GM12878 (cell line): ENCODE data around the gene BICD1. TPM values are rescaled to one million over a fixed set of nuclear protein-coding genes. Genes with fewer than 3 reads are reported as not detected.

Experiments
- ATAC-seq: fragments of 200-7000 bp; cut with Tn5 transposase; 3 replicates; pipeline ENCODE4 v1.9.1; 2020; ENCODE audit warnings: mild to moderate bottlenecking, moderate library complexity
- BruUV-seq: library from RNA; stranded (reverse); fragments of 400-500 nt; replicated peaks from 2 replicates; lab custom pipeline; 2021; lab: Mats Ljungman, UMichigan
- CTCF ChIA-PET: fragments of 300-600 bp; sonication (Branson Sonifier 250); formaldehyde crosslinking; extraction: SDS; loops from one replicate; lab custom pipeline; 2021; ENCODE audit warnings: inconsistent platforms; lab: Yijun Ruan, JAX
- POLR2A ChIA-PET: fragments of 350-600 bp; formaldehyde crosslinking; extraction: SDS; loops from one replicate; lab custom pipeline; 2021; ENCODE audit warnings: inconsistent platforms; lab: Charles Lee
- RAD21 ChIA-PET: fragments of 300-600 bp; sonication (Branson Sonifier 250); formaldehyde crosslinking; loops from one replicate; lab custom pipeline; 2023; ENCODE audit warnings: antibody characterized with exemption; ENCODE audit not compliant: unreplicated experiment; lab: Charles Lee
- SMC1A ChIA-PET: fragments of 300-600 bp; sonication (Branson Sonifier 250); formaldehyde crosslinking; loops from one replicate; lab custom pipeline; 2023; ENCODE audit not compliant: unreplicated experiment, uncharacterized antibody; lab: Charles Lee
- DNase-seq: peaks from one replicate; pipeline ENCODE4 v3.0.0-alpha.2; 2011; ENCODE audit warnings: low read depth, low spot score
- FAIRE-seq: peaks from 3 replicates; lab custom pipeline; 2011; peaks lifted over from hg19 to GRCh38; lab: Jason Lieb, UNC
- H2AFZ ChIP-seq: 2 replicates; pipeline ENCODE4 v1.6.0; 2011; ENCODE audit warnings: low read depth, low read length, control low read depth; ENCODE audit not compliant: control insufficient read depth
- H3K27ac ChIP-seq: 2 replicates; pipeline ENCODE4 v1.5.1; 2011; ENCODE audit warnings: control low read depth; ENCODE audit not compliant: control insufficient read depth, insufficient read depth
- H3K27me3 ChIP-seq, 2 experiments: replicated peaks in 1 of 2; 2 replicates each; pipeline versions ENCODE4 v1.6.0 to v1.6.1; 2011; ENCODE audit warnings: low read length in 1 of 2; ENCODE audit not compliant: control insufficient read depth in 2 of 2, insufficient read depth in 2 of 2
- H3K36me3 ChIP-seq, 2 experiments: 2 replicates each; pipeline ENCODE4 v1.5.1; 2011; ENCODE audit warnings: low read length in 1 of 2; ENCODE audit not compliant: control insufficient read depth in 2 of 2, insufficient read depth in 2 of 2
- H3K4me1 ChIP-seq: 2 replicates; pipeline ENCODE4 v1.6.1; 2011; ENCODE audit warnings: mild to moderate bottlenecking, low read length, moderate library complexity, mixed read lengths; ENCODE audit not compliant: control insufficient read depth, insufficient read depth
- H3K4me2 ChIP-seq: 2 replicates; pipeline ENCODE4 v1.6.0; 2011; ENCODE audit warnings: control low read depth; ENCODE audit not compliant: control insufficient read depth, insufficient read depth
- H3K4me3 ChIP-seq: fragments of 200-600 bp; sonication (generic); 2 replicates; pipeline ENCODE4 v1.5.1; 2016
- H3K79me2 ChIP-seq: 2 replicates; pipeline ENCODE4 v1.6.0; 2011; ENCODE audit warnings: low read length; ENCODE audit not compliant: control insufficient read depth, insufficient read depth
- H3K9ac ChIP-seq: 2 replicates; pipeline ENCODE4 v1.8.0; 2011; ENCODE audit warnings: low read length, control low read depth, mixed read lengths; ENCODE audit not compliant: control insufficient read depth, insufficient read depth
- H3K9me3 ChIP-seq: replicated peaks from 3 replicates; pipeline ENCODE4 v1.5.1; 2011; ENCODE audit warnings: mild to moderate bottlenecking, low read length; ENCODE audit not compliant: control insufficient read depth, insufficient read depth
- H4K20me1 ChIP-seq: 2 replicates; pipeline ENCODE4 v1.6.0; 2011; ENCODE audit not compliant: control insufficient read depth, insufficient read depth
- ASH2L ChIP-seq: fragments of 300-600, 200-600 bp; sonication (generic); IDR thresholded peaks from 2 replicates; pipeline ENCODE4 v1.6.1; 2017; ENCODE audit warnings: low read depth, mild to moderate bottlenecking, borderline replicate concordance
- EGR1 ChIP-seq, 2 experiments: IDR thresholded peaks; 1 replicate in 1 of 2; 2 replicates in 1 of 2; pipeline ENCODE4 v1.6.1; 2011 to 2012; ENCODE audit warnings: low read depth in 2 of 2, low read length in 2 of 2, borderline replicate concordance in 1 of 2, mild to moderate bottlenecking in 1 of 2, moderate library complexity in 1 of 2
- MXI1 ChIP-seq: fragments of 150-350 bp; IDR thresholded peaks from 2 replicates; pipeline ENCODE4 v1.6.1; 2011; ENCODE audit warnings: low read depth, mild to moderate bottlenecking, inconsistent platforms, low read length, improper control_type of control experiment
- NFXL1 ChIP-seq: fragments of 450-650 bp; IDR thresholded peaks from 2 replicates; pipeline ENCODE4 v1.6.1; 2017; ENCODE audit warnings: antibody characterized with exemption, mild to moderate bottlenecking, borderline replicate concordance
- NR2C2 ChIP-seq: IDR thresholded peaks from 2 replicates; pipeline ENCODE4 v1.6.1; 2011; ENCODE audit warnings: borderline replicate concordance, low read depth; ENCODE audit not compliant: control insufficient read depth, insufficient read length
- RAD21 ChIP-seq: IDR thresholded peaks from 2 replicates; pipeline ENCODE4 v1.6.1; 2011; ENCODE audit warnings: mild to moderate bottlenecking, low read depth, low read length, moderate library complexity; ENCODE audit not compliant: insufficient read depth
- RUNX3 ChIP-seq: IDR thresholded peaks from 2 replicates; pipeline ENCODE4 v1.6.1; 2012; ENCODE audit warnings: low read length, inconsistent platforms
- SUPT20H ChIP-seq: IDR thresholded peaks from 2 replicates; pipeline ENCODE4 v1.6.1; 2011; ENCODE audit warnings: low read depth, mild to moderate bottlenecking, low read length, moderate library complexity, borderline replicate concordance; ENCODE audit not compliant: control insufficient read depth
- TBL1XR1 ChIP-seq: IDR thresholded peaks from 2 replicates; pipeline ENCODE4 v1.6.1; 2012; ENCODE audit warnings: low read depth, low read length, improper control_type of control experiment
- WGBS: methylation state at CpG from one replicate; pipeline ENCODE4 v1.1.6; 2016; ENCODE audit warnings: low lambda C conversion rate; ENCODE audit not compliant: insufficient replicate concordance, insufficient coverage; ENCODE audit errors: missing lambda C conversion rate; 5-methylcytosine and 5-hydroxymethylcytosine counted together
- in situ Hi-C: fragments of 300-500 bp; cut with MboI; formaldehyde crosslinking; loops from 9 replicates; pipeline ENCODE4 v1.14.3; 2018; ENCODE audit warnings: mixed read lengths
- intact Hi-C: fragments of 100-400 bp; cut with micrococcal nuclease; formaldehyde crosslinking; loops from one replicate; pipeline ENCODE4 v1.14.2; 2022; ENCODE audit not compliant: unreplicated experiment
- polyA plus RNA-seq, 11 experiments: library from polyadenylated mRNA; depleted of rRNA in 4 of 11; unstranded in 6 of 11; stranded (reverse) in 5 of 11; fragments of >200 nt; fragmentation: Nextera tagmentation in 4 of 11; fragmentation: Illumina TruSeq in 1 of 11; extraction: Ambion mirVana in 4 of 11; extraction: Trizol in 1 of 11; gene quantifications; 1 replicate in 1 of 11; 2 replicates in 10 of 11; pipeline versions ENCODE4 v1.2.1 to v1.2.3, GENCODE V29; 2011 to 2016; ENCODE audit warnings: inconsistent platforms in 2 of 11, missing spikeins in 2 of 11, low read depth in 1 of 11
- total RNA-seq, 4 experiments: library from RNA; depleted of rRNA in 3 of 4; stranded (reverse); fragments of >200 nt in 3 of 4; fragmentation: Illumina TruSeq in 1 of 4; extraction: Trizol in 1 of 4; gene quantifications; 2 replicates each; pipeline versions ENCODE4 v1.2.1 to v1.2.3, GENCODE V29; 2013 to 2021
- TF ChIP-seq, protein P1 (sequence below), 3 experiments: IDR thresholded peaks in 2 of 3; conservative IDR thresholded peaks in 1 of 3; 2 replicates each; pipeline ENCODE4 v1.5.1; 2011; ENCODE audit warnings: low read depth in 3 of 3, low read length in 3 of 3, mild to moderate bottlenecking in 3 of 3, control low read depth in 2 of 3, moderate library complexity in 2 of 3, inconsistent platforms in 1 of 3, mixed read lengths in 1 of 3; ENCODE audit not compliant: control insufficient read depth in 2 of 3, insufficient read depth in 1 of 3; ENCODE audit errors: extremely low read depth in 1 of 3
- TF ChIP-seq, protein P2 (sequence below): fragments of 450-650 bp; formaldehyde crosslinking; IDR thresholded peaks from 2 replicates; pipeline ENCODE4 v1.4.0; 2020; ENCODE audit warnings: mild to moderate bottlenecking, moderate library complexity

BICD1 gene
- total and polyA plus RNA-seq, 10 of the 15 experiments (the other 5 are each of a cell fraction or from before 2014, with no cell fraction given): 4.7 to 32.5 (median 14.4) TPM

DNA sequence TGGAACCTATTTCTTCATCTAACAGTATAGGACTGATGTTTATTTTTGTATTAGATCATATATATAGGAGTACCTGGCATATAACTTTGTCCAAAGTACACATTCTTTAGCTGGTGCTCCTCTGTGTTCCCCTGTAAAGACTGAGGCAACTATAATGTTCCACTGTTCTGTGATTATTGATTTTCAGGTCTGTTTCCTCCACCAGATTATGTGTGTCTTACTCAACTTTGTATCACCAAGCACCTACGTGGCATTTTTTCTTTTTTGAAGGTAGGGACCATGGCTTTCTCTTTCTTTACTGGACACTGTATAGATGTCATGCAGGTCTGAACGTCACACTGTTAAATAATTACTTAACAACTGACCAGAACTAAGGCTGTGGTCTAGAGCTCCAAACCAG lies 29.3 kb downstream of the BICD1 start:
- Histone ChIP-seq H3K79me2 (peaks cover 6% of the 10 kb centered on the region), H2AFZ (no peak overlapping the region), H3K4me2 (no peak overlapping the region), H3K9ac (no peak overlapping the region), H3K36me3 (no peaks in the 10 kb centered on the region), H3K4me1 (peaks cover 21% of the 10 kb centered on the region), H4K20me1 (no peaks in the 10 kb centered on the region), H3K4me3 (no peak overlapping the region), H3K27me3 (no peaks in the 10 kb centered on the region), H3K27ac (no peak overlapping the region), H3K9me3 (no peaks in the 10 kb centered on the region)
- BruUV-seq: no TSS peak
- FAIRE-seq: no peak
- intact Hi-C loops (loop anchor here (5.0 to 10.0 kb wide), 4 partner anchors 74 to 171 kb away; no protein-coding TSS in a partner anchor), in situ Hi-C loops (no loop called here)
- ChIA-PET POLR2A (no interaction called here), CTCF (no interaction called here), SMC1A (no interaction called here), RAD21 (no interaction called here)
- no peak for TF ChIP-seq EGR1 (IDR thresholded peaks at IDR 0.05; ENCODE audit: borderline replicate concordance in 1 of 2, low read depth in 2 of 2, low read length in 2 of 2)
- no peak for TF ChIP-seq ASH2L
- TF ChIP-seq, protein P1, sequence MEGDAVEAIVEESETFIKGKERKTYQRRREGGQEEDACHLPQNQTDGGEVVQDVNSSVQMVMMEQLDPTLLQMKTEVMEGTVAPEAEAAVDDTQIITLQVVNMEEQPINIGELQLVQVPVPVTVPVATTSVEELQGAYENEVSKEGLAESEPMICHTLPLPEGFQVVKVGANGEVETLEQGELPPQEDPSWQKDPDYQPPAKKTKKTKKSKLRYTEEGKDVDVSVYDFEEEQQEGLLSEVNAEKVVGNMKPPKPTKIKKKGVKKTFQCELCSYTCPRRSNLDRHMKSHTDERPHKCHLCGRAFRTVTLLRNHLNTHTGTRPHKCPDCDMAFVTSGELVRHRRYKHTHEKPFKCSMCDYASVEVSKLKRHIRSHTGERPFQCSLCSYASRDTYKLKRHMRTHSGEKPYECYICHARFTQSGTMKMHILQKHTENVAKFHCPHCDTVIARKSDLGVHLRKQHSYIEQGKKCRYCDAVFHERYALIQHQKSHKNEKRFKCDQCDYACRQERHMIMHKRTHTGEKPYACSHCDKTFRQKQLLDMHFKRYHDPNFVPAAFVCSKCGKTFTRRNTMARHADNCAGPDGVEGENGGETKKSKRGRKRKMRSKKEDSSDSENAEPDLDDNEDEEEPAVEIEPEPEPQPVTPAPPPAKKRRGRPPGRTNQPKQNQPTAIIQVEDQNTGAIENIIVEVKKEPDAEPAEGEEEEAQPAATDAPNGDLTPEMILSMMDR (IDR thresholded peaks at IDR 0.05 in 2 of 3, conservative IDR thresholded peaks at IDR 0.05 in 1 of 3; ENCODE audit: control insufficient read depth in 2 of 3, extremely low read depth in 1 of 3, insufficient read depth in 1 of 3, low read depth in 3 of 3, low read length in 3 of 3): no peak
- no peak for TF ChIP-seq NR2C2
- TF ChIP-seq MXI1: no peak
- ATAC-seq: no peak
- DNase-seq: no peak
- WGBS: 97% methylated on average over 2 of the region's 2 CpGs

DNA sequence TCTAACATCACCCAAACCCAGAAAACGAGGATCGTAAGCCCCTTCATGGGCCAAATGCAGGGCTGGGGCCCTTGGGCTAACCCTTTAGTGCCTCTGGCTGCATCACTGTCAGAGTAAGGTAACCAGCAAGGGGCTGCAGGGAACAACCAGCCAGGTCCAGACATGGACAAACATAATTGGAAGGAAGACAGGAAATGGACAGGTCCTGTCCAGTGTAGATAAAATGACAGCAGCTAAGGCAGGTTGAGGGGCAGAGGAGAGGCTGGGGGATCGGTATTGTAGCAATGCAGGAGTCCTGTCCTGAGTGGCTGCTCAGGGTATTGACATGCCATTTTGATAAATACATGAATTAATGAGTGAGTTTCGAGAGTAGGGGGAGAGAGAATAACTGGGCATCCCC lies 29.8 kb downstream of the BICD1 start:
- BruUV-seq: no TSS peak
- ATAC-seq (no peak), FAIRE-seq (no peak), DNase-seq (no peak)
- CTCF ChIA-PET: no interaction called here
- in situ Hi-C loops: no loop called here
- no peak overlapping the region for H3K9ac ChIP-seq
- SMC1A ChIA-PET: no interaction called here
- 69% methylated on average over 4 of the region's 4 CpGs for WGBS
- H3K36me3 ChIP-seq: no peaks in the 10 kb centered on the region
- POLR2A ChIA-PET: no interaction called here
- H4K20me1 ChIP-seq: no peaks in the 10 kb centered on the region
- no peaks in the 10 kb centered on the region for H3K9me3 ChIP-seq
- RAD21 ChIA-PET: no interaction called here
- H3K79me2 ChIP-seq: peaks cover 9% of the 10 kb centered on the region
- intact Hi-C loops: loop anchor here (5.0 to 10.0 kb wide), 4 partner anchors 74 to 172 kb away; no protein-coding TSS in a partner anchor
- H3K4me1 ChIP-seq: peaks cover 23% of the 10 kb centered on the region
- H3K27me3 ChIP-seq: no peaks in the 10 kb centered on the region
- H3K4me2 ChIP-seq: no peak overlapping the region
- H2AFZ ChIP-seq: no peak overlapping the region
- H3K27ac ChIP-seq: no peak overlapping the region
- no peak overlapping the region for H3K4me3 ChIP-seq
- TF ChIP-seq TBL1XR1 (no peak), SUPT20H (no peak), NFXL1 (no peak), RUNX3 (no peak), RAD21 (no peak)
- TF ChIP-seq, protein P2, sequence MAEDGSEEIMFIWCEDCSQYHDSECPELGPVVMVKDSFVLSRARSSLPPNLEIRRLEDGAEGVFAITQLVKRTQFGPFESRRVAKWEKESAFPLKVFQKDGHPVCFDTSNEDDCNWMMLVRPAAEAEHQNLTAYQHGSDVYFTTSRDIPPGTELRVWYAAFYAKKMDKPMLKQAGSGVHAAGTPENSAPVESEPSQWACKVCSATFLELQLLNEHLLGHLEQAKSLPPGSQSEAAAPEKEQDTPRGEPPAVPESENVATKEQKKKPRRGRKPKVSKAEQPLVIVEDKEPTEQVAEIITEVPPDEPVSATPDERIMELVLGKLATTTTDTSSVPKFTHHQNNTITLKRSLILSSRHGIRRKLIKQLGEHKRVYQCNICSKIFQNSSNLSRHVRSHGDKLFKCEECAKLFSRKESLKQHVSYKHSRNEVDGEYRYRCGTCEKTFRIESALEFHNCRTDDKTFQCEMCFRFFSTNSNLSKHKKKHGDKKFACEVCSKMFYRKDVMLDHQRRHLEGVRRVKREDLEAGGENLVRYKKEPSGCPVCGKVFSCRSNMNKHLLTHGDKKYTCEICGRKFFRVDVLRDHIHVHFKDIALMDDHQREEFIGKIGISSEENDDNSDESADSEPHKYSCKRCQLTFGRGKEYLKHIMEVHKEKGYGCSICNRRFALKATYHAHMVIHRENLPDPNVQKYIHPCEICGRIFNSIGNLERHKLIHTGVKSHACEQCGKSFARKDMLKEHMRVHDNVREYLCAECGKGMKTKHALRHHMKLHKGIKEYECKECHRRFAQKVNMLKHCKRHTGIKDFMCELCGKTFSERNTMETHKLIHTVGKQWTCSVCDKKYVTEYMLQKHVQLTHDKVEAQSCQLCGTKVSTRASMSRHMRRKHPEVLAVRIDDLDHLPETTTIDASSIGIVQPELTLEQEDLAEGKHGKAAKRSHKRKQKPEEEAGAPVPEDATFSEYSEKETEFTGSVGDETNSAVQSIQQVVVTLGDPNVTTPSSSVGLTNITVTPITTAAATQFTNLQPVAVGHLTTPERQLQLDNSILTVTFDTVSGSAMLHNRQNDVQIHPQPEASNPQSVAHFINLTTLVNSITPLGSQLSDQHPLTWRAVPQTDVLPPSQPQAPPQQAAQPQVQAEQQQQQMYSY (CRISPR knock-in tag): no peak
